Measurements from ENCODE around the gene DOCK4.
"Not testable (repeated sequence)": the region's sequence is repeated elsewhere in the genome, so short reads cannot be mapped to it uniquely, and the experiment has no call there.

Gene DOCK4

GRCh38 chr7:111931016-111931517, 275.1 kb downstream of the DOCK4 start:
- H3K9ac ChIP-seq (ENCODE audit: low read depth, low read length) = no peak overlapping the region
- H3K36me3 ChIP-seq (ENCODE audit: insufficient read depth, low read length) = no peaks in the 10 kb centered on the region
- no peaks in the 10 kb centered on the region for H3K9me3 ChIP-seq (ENCODE audit: control insufficient read depth, insufficient read depth, low read length)
- peaks cover 38% of the 10 kb centered on the region for H3K4me1 ChIP-seq (ENCODE audit: insufficient read depth, low read length)

DNA sequence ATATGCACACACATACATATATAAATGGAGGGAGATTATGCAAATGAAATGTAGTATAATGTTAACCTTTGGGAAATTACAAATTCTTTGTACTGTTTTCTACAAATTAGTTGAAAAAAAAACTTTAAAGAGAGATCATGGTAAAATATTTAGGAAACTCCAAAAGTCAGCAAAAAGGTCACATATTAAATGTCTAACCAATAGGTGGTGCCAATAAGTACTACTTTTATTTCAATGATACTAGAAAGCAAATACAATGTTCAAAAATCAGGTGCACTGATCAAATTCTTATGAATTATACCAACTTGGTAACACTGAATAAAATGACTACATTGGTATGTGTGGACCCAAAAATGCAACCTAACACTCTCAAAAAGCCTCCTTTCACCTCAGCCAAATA, 276.9 kb downstream of the DOCK4 start:
- H3K4me1 ChIP-seq (ENCODE audit: insufficient read depth, low read length) = peaks cover 45% of the 10 kb centered on the region
- H3K36me3 ChIP-seq (ENCODE audit: insufficient read depth, low read length) = no peaks in the 10 kb centered on the region
- no peaks in the 10 kb centered on the region for H3K9me3 ChIP-seq (ENCODE audit: control insufficient read depth, insufficient read depth, low read length)

GRCh38 chr7:111927353-111928019, 278.7 kb downstream of the DOCK4 start:
- Histone ChIP-seq H3K9me3 (ENCODE audit: control insufficient read depth, insufficient read depth, low read length) (no peaks in the 10 kb centered on the region), H3K4me1 (ENCODE audit: insufficient read depth, low read length) (peaks cover 45% of the 10 kb centered on the region), H3K9ac (ENCODE audit: low read depth, low read length) (peak overlapping the region; percentile 18; the same call in 1 of the 2 replicates), H3K36me3 (ENCODE audit: insufficient read depth, low read length) (no peaks in the 10 kb centered on the region)

More for the DNA sequence above, 276.9 kb downstream of the DOCK4 start:
- H3K9ac ChIP-seq (ENCODE audit: low read depth, low read length) = no peak overlapping the region

- Histone ChIP-seq H3K4me1 (ENCODE audit: insufficient read depth, low read length) (peaks cover 16% of the 10 kb centered on the region), H3K9me3 (ENCODE audit: control insufficient read depth, insufficient read depth, low read length) (no peaks in the 10 kb centered on the region), H3K9ac (ENCODE audit: low read depth, low read length) (no peak overlapping the region), H3K36me3 (ENCODE audit: insufficient read depth, low read length) (no peaks in the 10 kb centered on the region)
Observed at GRCh38 chr7:111920329-111920728, 285.9 kb downstream of the DOCK4 start.

DNA sequence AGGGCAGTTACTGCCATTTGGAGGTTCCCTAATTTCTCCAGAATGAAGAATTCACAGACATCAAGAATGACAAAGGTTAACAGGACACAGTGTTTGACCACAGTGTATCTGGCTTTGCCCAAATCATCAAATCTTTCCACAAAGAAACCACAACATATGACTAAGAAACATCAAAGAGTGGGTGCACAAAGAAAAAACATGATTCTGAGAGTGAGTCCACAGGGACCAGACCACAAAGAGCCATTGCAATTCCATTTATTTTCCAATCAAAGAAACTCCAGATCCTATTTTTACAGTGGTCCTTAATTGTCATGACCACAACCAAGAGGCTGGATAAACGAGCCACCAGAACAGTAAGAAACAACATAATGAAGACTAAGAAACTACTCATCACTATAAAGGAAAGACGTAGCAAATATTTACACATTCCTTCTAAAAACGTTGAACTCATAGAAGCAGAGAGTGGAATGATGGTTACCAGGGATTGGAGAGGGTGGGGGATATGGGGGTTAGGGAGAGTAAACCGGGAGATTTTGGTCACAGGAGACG, 286.5 kb downstream of the DOCK4 start:
- H3K9me3 ChIP-seq (ENCODE audit: control insufficient read depth, insufficient read depth, low read length) = no peaks in the 10 kb centered on the region
- H3K4me1 ChIP-seq (ENCODE audit: insufficient read depth, low read length) = peaks cover 12% of the 10 kb centered on the region; the same call in 1 of the 2 replicates
- no peak overlapping the region for H3K9ac ChIP-seq (ENCODE audit: low read depth, low read length)

GRCh38 chr7:111919164-111919563, 287.0 kb downstream of the DOCK4 start:
- Histone ChIP-seq H3K9ac (ENCODE audit: low read depth, low read length) (no peak overlapping the region), H3K36me3 (ENCODE audit: insufficient read depth, low read length) (no peaks in the 10 kb centered on the region), H3K9me3 (ENCODE audit: control insufficient read depth, insufficient read depth, low read length) (no peaks in the 10 kb centered on the region), H3K4me1 (ENCODE audit: insufficient read depth, low read length) (peaks cover 15% of the 10 kb centered on the region)

More for the DNA sequence above, 286.5 kb downstream of the DOCK4 start:
- no peaks in the 10 kb centered on the region for H3K36me3 ChIP-seq (ENCODE audit: insufficient read depth, low read length)

DNA sequence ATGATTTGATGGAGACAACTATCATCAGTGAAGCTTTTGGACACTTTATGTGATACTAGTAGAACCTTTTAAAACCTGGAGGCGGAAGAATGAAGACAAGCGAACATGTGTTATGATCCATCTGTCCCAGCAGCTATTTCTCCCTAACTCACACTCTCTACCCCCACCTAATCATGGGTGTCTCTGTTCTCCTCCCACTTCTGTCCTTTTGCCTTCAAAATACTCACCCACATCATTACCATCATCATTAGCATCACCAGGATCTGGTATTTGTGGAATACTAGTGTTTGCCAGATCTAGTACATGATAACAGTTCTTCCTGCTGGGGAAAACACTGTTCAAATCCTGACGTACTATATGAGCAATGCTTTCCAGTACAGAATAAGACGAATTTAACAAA, 287.7 kb downstream of the DOCK4 start:
- Histone ChIP-seq H3K9me3 (ENCODE audit: control insufficient read depth, insufficient read depth, low read length) (no peaks in the 10 kb centered on the region), H3K36me3 (ENCODE audit: insufficient read depth, low read length) (no peaks in the 10 kb centered on the region; the same call in 1 of the 2 replicates), H3K9ac (ENCODE audit: low read depth, low read length) (no peak overlapping the region), H3K4me1 (ENCODE audit: insufficient read depth, low read length) (peaks cover 18% of the 10 kb centered on the region)

GRCh38 chr7:111917404-111917803, 288.8 kb downstream of the DOCK4 start:
- not testable (repeated sequence) for H3K36me3 ChIP-seq (ENCODE audit: insufficient read depth, low read length); H3K9ac ChIP-seq (ENCODE audit: low read depth, low read length); H3K9me3 ChIP-seq (ENCODE audit: control insufficient read depth, insufficient read depth, low read length)
- peaks cover 18% of the 10 kb centered on the region for H3K4me1 ChIP-seq (ENCODE audit: insufficient read depth, low read length)

- Histone ChIP-seq H3K9ac (ENCODE audit: low read depth, low read length) (no peak overlapping the region), H3K9me3 (ENCODE audit: control insufficient read depth, insufficient read depth, low read length) (no peaks in the 10 kb centered on the region), H3K36me3 (ENCODE audit: insufficient read depth, low read length) (no peaks in the 10 kb centered on the region; the same call in 1 of the 2 replicates), H3K4me1 (ENCODE audit: insufficient read depth, low read length) (peaks cover 7% of the 10 kb centered on the region; the same call in 1 of the 2 replicates)
Observed at GRCh38 chr7:111914291-111914690, 291.9 kb downstream of the DOCK4 start.

GRCh38 chr7:111911166-111911961, 294.8 kb downstream of the DOCK4 start:
- Histone ChIP-seq H3K9ac (ENCODE audit: low read depth, low read length) (no peak overlapping the region), H3K9me3 (ENCODE audit: control insufficient read depth, insufficient read depth, low read length) (no peaks in the 10 kb centered on the region), H3K4me1 (ENCODE audit: insufficient read depth, low read length) (peaks cover 6% of the 10 kb centered on the region; the same call in 1 of the 2 replicates), H3K36me3 (ENCODE audit: insufficient read depth, low read length) (no peaks in the 10 kb centered on the region; the same call in 1 of the 2 replicates)

DNA sequence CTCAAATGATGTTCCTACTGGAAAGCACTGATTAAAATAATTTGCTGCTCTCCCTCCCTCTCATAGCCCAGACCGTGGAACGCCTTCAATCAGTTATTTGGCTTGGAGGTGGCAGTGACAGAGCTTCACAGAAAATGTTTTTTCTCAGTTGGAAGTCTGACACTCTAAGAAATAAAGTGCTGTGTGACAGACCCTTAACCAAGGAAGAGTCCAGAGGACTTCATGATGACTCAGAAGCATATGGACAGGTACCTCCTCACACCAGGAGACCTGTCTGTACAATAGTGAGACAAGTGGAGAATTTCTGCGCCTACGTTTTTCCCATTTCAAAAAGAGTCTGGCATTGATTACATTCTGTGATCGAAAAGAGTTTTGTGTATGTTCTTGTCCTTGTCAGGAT, 295.5 kb downstream of the DOCK4 start:
- Histone ChIP-seq H3K4me1 (ENCODE audit: insufficient read depth, low read length) (peaks cover 6% of the 10 kb centered on the region; the same call in 1 of the 2 replicates), H3K9ac (ENCODE audit: low read depth, low read length) (no peak overlapping the region), H3K36me3 (ENCODE audit: insufficient read depth, low read length) (no peaks in the 10 kb centered on the region; the same call in 1 of the 2 replicates), H3K9me3 (ENCODE audit: control insufficient read depth, insufficient read depth, low read length) (no peaks in the 10 kb centered on the region)

DNA sequence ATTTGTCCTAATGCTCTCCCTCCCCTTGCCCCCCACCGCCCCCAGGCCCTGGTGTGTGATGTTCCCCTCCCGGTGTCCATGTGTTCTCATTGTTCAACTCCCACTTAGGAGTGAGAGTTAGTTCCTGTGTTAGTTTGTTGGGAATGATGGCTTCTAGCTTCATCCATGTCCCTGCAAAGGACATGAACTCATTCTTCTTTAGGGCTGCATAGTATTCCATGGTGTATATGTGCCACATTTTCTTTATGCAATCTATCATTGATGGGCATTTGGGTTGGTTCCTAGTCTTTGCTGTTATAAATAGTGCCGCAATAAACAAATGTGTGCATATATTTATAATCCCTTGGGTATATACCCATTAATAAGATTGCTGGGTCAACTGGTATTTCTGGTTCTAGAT, 297.5 kb downstream of the DOCK4 start:
- not testable (repeated sequence) for H3K36me3 ChIP-seq (ENCODE audit: insufficient read depth, low read length); H3K4me1 ChIP-seq (ENCODE audit: insufficient read depth, low read length); H3K9me3 ChIP-seq (ENCODE audit: control insufficient read depth, insufficient read depth, low read length); H3K9ac ChIP-seq (ENCODE audit: low read depth, low read length)

GRCh38 chr7:111903797-111904196, 302.4 kb downstream of the DOCK4 start:
- H3K4me1 ChIP-seq (ENCODE audit: insufficient read depth, low read length) = no peaks in the 10 kb centered on the region
- no peak overlapping the region for H3K9ac ChIP-seq (ENCODE audit: low read depth, low read length)
- H3K36me3 ChIP-seq (ENCODE audit: insufficient read depth, low read length) = no peaks in the 10 kb centered on the region
- no peaks in the 10 kb centered on the region; the same call in 1 of the 2 replicates for H3K9me3 ChIP-seq (ENCODE audit: control insufficient read depth, insufficient read depth, low read length)

GRCh38 chr7:111903016-111903415, 303.2 kb downstream of the DOCK4 start:
- no peaks in the 10 kb centered on the region for H3K36me3 ChIP-seq (ENCODE audit: insufficient read depth, low read length)
- no peak overlapping the region for H3K9ac ChIP-seq (ENCODE audit: low read depth, low read length)
- H3K4me1 ChIP-seq (ENCODE audit: insufficient read depth, low read length) = no peaks in the 10 kb centered on the region
- H3K9me3 ChIP-seq (ENCODE audit: control insufficient read depth, insufficient read depth, low read length) = no peaks in the 10 kb centered on the region; the same call in 1 of the 2 replicates

All from ES-I3 (cell line).